Measurements from ENCODE around the gene RTP3. TPM values are rescaled to one million over a fixed set of nuclear protein-coding genes. Genes with fewer than 3 reads are reported as not detected.

Gene RTP3
- total and polyA plus RNA-seq, 12 donors, result not detected

DNA sequence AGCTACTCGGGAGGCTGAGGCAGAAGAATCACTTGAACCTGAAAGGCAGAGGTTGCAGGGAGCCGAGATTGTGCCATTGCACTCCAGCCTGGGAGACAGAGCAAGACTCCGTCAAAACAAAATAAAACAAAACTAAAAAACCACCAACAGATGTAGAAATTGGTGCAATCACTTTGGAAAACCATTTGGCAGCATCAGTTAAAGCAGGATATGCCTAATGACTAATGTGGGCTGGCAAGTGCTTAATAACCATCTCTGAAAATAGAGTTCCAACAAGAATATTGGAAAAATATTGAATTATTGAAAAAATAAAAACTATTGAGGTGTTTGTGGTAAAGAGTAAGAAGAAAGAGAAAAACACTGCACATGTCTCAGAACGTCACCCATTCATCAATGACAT lies 16.1 kb upstream of the RTP3 start:
- H3K36me3 ChIP-seq (replicated peaks in 1 of 2), result no peaks in the 10 kb centered on the region
- H3K4me1 ChIP-seq (replicated peaks in 1 of 2), result no peaks in the 10 kb centered on the region
- H3K9me3 ChIP-seq (replicated peaks in 1 of 3), result no peaks in the 10 kb centered on the region
- 84 to 89% (median 87%) methylated on average over 4 of the region's 4 CpGs for WGBS, 4 donors
- TF ChIP-seq, protein P1, sequence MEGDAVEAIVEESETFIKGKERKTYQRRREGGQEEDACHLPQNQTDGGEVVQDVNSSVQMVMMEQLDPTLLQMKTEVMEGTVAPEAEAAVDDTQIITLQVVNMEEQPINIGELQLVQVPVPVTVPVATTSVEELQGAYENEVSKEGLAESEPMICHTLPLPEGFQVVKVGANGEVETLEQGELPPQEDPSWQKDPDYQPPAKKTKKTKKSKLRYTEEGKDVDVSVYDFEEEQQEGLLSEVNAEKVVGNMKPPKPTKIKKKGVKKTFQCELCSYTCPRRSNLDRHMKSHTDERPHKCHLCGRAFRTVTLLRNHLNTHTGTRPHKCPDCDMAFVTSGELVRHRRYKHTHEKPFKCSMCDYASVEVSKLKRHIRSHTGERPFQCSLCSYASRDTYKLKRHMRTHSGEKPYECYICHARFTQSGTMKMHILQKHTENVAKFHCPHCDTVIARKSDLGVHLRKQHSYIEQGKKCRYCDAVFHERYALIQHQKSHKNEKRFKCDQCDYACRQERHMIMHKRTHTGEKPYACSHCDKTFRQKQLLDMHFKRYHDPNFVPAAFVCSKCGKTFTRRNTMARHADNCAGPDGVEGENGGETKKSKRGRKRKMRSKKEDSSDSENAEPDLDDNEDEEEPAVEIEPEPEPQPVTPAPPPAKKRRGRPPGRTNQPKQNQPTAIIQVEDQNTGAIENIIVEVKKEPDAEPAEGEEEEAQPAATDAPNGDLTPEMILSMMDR (IDR thresholded peaks at IDR 0.05), result no peak
- TF ChIP-seq POLR2A (IDR thresholded peaks at IDR 0.05), result no peak
- intact Hi-C loops (cut with DNase I), result no loop called here
- H3K4me3 ChIP-seq, result no peak overlapping the region
- peaks cover 4% of the 10 kb centered on the region for H3K27me3 ChIP-seq
- DNase-seq, result no peak
- no peak overlapping the region for H3K27ac ChIP-seq

DNA sequence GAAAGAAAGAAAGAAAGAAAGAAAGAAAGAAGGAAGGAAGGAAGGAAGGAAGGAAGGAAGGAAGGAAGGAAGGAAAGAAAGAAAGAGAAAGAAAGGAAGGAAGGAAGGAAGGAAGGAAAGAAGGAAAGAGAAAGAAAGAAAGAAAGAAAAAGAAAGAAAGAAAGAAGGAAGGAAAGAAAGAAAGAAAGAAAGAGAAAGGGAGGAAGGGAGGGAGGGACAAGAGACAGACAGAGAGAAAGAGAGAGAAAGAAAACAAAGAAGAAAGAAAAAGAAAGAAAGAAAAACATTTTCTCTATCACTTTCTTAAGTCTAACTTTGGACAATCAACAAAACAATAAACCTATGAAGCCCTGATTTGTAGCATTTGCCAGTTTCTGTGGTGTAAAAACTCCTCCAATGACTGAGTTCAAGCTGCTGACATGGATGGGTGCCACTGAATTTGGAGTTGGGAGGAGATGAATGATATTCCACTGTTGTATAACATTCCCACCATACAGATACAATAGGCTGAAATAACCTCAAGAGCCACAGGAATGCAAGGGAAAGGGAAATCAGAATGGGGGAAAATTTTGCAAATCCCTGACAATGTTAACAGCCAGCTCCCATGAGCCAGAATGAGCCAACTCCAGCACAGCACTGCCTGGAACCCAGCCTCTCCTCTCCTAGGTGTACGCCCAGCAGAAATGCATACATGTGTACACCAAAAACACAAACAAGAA lies 15.0 kb upstream of the RTP3 start:
- TF ChIP-seq POLR2A (IDR thresholded peaks at IDR 0.05), result no peak
- TF ChIP-seq, protein P1 (IDR thresholded peaks at IDR 0.05), result no peak
- Histone ChIP-seq H3K27me3 (peaks cover 4% of the 10 kb centered on the region), H3K4me3 (no peak overlapping the region), H3K36me3 (replicated peaks in 1 of 2) (no peaks in the 10 kb centered on the region), H3K27ac (no peak overlapping the region), H3K9me3 (replicated peaks in 1 of 3) (no peaks in the 10 kb centered on the region), H3K4me1 (replicated peaks in 1 of 2) (no peaks in the 10 kb centered on the region)
- intact Hi-C loops (cut with DNase I), result no loop called here
- 82 to 94% (median 87%) methylated on average over 1 of the region's 1 CpG for WGBS, 4 donors
- no peak for DNase-seq

DNA sequence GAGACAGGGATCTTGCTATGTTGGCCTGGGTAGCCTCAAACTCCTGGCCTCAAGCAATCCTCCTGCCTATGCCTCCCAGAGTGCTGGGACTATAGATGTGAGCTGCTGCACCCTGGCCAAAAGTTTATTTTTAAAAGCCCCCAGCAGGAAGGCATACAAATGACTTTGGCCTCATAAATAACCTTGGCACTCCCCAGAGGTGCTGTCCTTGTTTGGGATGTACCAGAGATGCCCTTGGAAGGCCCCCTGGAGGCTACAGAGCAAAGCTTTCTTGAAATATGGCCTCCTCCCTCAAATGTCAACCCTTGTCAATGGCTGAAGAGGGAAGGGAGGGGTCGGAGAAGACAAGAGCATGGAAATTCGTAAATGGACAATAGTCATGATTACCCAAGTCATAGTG lies 14.0 kb upstream of the RTP3 start:
- TF ChIP-seq POLR2A (IDR thresholded peaks at IDR 0.05), result no peak
- TF ChIP-seq, protein P1 (IDR thresholded peaks at IDR 0.05), result no peak
- H3K4me3 ChIP-seq, result no peak overlapping the region
- 75 to 88% (median 82%) methylated on average over 2 of the region's 2 CpGs for WGBS, 4 donors
- intact Hi-C loops (cut with DNase I), result no loop called here
- H3K4me1 ChIP-seq (replicated peaks in 1 of 2), result no peaks in the 10 kb centered on the region
- no peaks in the 10 kb centered on the region for H3K36me3 ChIP-seq (replicated peaks in 1 of 2)
- no peak overlapping the region for H3K27ac ChIP-seq
- DNase-seq, result peak in 1 of 7 donors; percentile 5
- H3K9me3 ChIP-seq (replicated peaks in 1 of 3), result no peaks in the 10 kb centered on the region
- H3K27me3 ChIP-seq, result no peaks in the 10 kb centered on the region

DNA sequence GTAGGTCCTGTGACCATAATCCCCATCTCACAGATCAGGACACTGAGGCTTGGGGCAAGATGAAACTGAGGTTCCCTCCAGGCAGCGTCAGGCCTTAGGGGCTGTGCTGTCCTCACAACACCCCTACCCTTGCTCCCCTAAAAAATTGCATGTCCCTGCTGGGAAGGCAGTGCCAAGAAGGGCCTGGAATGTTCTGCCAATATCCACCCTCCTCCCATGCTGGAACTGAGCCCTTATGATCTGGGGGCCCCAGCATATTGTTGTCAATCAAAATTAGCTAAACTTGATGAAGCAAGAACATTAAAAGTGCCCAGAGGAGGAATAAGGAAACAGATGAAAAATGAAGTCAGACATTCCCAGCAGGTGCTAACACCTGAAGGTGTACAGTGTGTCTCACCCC lies 13.4 kb upstream of the RTP3 start:
- H3K27me3 ChIP-seq, result no peaks in the 10 kb centered on the region
- H3K27ac ChIP-seq, result no peak overlapping the region
- intact Hi-C loops (cut with DNase I), result no loop called here
- WGBS, 4 donors, result 80 to 100% (median 87%) methylated on average over 1 of the region's 1 CpG
- H3K9me3 ChIP-seq (replicated peaks in 1 of 3), result no peaks in the 10 kb centered on the region
- H3K36me3 ChIP-seq (replicated peaks in 1 of 2), result no peaks in the 10 kb centered on the region
- H3K4me1 ChIP-seq (replicated peaks in 1 of 2), result no peaks in the 10 kb centered on the region
- H3K4me3 ChIP-seq, result no peak overlapping the region
- TF ChIP-seq POLR2A (IDR thresholded peaks at IDR 0.05), result no peak
- TF ChIP-seq, protein P1 (IDR thresholded peaks at IDR 0.05), result no peak
- DNase-seq, result no peak

Data from adrenal gland (tissue), 12 donors.